Peyer's patch (tissue), 4 donors: ENCODE results near the gene USH1G.

ENCODE experiments used
- POLR2A ChIP-seq, 2 donors: fragments of 450-650 bp; IDR thresholded peaks; one replicate each; pipeline ENCODE4 v1.5.1; 2017; ENCODE audit warnings: antibody characterized with exemption in 2 of 2, mild to moderate bottlenecking in 2 of 2, moderate library complexity in 2 of 2
- TF ChIP-seq, protein P1 (sequence below), 6 experiments: fragments of 450-650 bp in 4 of 6; fragments of 200-600 bp in 2 of 6; sonication (generic) in 1 of 6; IDR thresholded peaks; one replicate each; pipeline ENCODE4 v1.5.1; 2017 to 2019; ENCODE audit warnings: antibody characterized with exemption in 6 of 6, mild to moderate bottlenecking in 3 of 6, moderate library complexity in 1 of 6

- TF ChIP-seq, protein P1, sequence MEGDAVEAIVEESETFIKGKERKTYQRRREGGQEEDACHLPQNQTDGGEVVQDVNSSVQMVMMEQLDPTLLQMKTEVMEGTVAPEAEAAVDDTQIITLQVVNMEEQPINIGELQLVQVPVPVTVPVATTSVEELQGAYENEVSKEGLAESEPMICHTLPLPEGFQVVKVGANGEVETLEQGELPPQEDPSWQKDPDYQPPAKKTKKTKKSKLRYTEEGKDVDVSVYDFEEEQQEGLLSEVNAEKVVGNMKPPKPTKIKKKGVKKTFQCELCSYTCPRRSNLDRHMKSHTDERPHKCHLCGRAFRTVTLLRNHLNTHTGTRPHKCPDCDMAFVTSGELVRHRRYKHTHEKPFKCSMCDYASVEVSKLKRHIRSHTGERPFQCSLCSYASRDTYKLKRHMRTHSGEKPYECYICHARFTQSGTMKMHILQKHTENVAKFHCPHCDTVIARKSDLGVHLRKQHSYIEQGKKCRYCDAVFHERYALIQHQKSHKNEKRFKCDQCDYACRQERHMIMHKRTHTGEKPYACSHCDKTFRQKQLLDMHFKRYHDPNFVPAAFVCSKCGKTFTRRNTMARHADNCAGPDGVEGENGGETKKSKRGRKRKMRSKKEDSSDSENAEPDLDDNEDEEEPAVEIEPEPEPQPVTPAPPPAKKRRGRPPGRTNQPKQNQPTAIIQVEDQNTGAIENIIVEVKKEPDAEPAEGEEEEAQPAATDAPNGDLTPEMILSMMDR (IDR thresholded peaks at IDR 0.05), result no peak
- no peak for TF ChIP-seq POLR2A (IDR thresholded peaks at IDR 0.05)
Observed at GRCh38 chr17:74924250-74924948, 1.3 kb upstream of the USH1G start, which contains the start of gene OTOP2.
